Activated CD4-positive, alpha-beta T cell treated with anti-CD3 and anti-CD28 coated beads, Interleukin-2, amount 50 U/mL, for 24 hours (primary cell): ENCODE measurements around the gene FBXO5.
"Not testable (repeated sequence)": the region's sequence is repeated elsewhere in the genome, so short reads cannot be mapped to it uniquely, and the experiment has no call there.

Experiments
- DNase-seq, 2 donors: peaks; one replicate each; pipeline ENCODE4 v3.0.0-alpha.2; 2020; ENCODE audit warnings: low read depth in 1 of 2, low spot score in 1 of 2

FBXO5 gene

GRCh38 chr6:152993431-152993830 lies 10.6 kb upstream of the FBXO5 start:
- no peak for DNase-seq

- no peak for DNase-seq
These were observed 4.1 kb upstream of the FBXO5 start for GRCh38 chr6:152986978-152987377.

GRCh38 chr6:152985300-152985699 lies 2.5 kb upstream of the FBXO5 start:
- DNase-seq: not testable (repeated sequence)

GRCh38 chr6:152984513-152984872 lies 1.7 kb upstream of the FBXO5 start:
- DNase-seq: no peak

GRCh38 chr6:152983637-152984512 lies 1.0 kb upstream of the FBXO5 start:
- DNase-seq: peak; percentile 52 to 93

GRCh38 chr6:152981989-152982903 lies 595 bp downstream of the FBXO5 start:
- DNase-seq: no peak

GRCh38 chr6:152981219-152981618 lies 1.6 kb downstream of the FBXO5 start:
- no peak for DNase-seq

- no peak for DNase-seq
These were observed 2.2 kb downstream of the FBXO5 start for GRCh38 chr6:152980656-152981055.

GRCh38 chr6:152979116-152979515 lies 3.7 kb downstream of the FBXO5 start:
- no peak for DNase-seq

- no peak for DNase-seq
These were observed 4.8 kb downstream of the FBXO5 start for GRCh38 chr6:152978058-152978457.

- DNase-seq: no peak
These were observed 5.3 kb downstream of the FBXO5 start for GRCh38 chr6:152977556-152977955.

GRCh38 chr6:152976749-152977148 lies 6.1 kb downstream of the FBXO5 start:
- no peak for DNase-seq

- DNase-seq: no peak
These were observed 7.5 kb downstream of the FBXO5 start for GRCh38 chr6:152975204-152975915.

GRCh38 chr6:152973916-152974315 lies 8.9 kb downstream of the FBXO5 start:
- no peak for DNase-seq

GRCh38 chr6:152969688-152970418 lies 13.0 kb downstream of the FBXO5 start:
- no peak for DNase-seq

- not testable (repeated sequence) for DNase-seq
These were observed 16.5 kb downstream of the FBXO5 start for GRCh38 chr6:152966168-152966894.

GRCh38 chr6:152959333-152959732 lies 23.5 kb downstream of the FBXO5 start:
- no peak for DNase-seq

GRCh38 chr6:152957796-152958195 lies 25.0 kb downstream of the FBXO5 start:
- no peak for DNase-seq

- no peak for DNase-seq
These were observed 28.4 kb downstream of the FBXO5 start for GRCh38 chr6:152954443-152954842.

- DNase-seq: no peak
These were observed 29.9 kb downstream of the FBXO5 start for GRCh38 chr6:152952866-152953509.
